CD4-positive, alpha-beta T cell treated with Interferon gamma for 1 hour (primary cell): ENCODE results near the gene TMEM156.
"Not testable (repeated sequence)": the region's sequence is repeated elsewhere in the genome, so short reads cannot be mapped to it uniquely, and the experiment has no call there.

Experiments used
- DNase-seq: peaks from one replicate; pipeline ENCODE4 v3.0.0-alpha.2; 2020

Gene TMEM156

DNA sequence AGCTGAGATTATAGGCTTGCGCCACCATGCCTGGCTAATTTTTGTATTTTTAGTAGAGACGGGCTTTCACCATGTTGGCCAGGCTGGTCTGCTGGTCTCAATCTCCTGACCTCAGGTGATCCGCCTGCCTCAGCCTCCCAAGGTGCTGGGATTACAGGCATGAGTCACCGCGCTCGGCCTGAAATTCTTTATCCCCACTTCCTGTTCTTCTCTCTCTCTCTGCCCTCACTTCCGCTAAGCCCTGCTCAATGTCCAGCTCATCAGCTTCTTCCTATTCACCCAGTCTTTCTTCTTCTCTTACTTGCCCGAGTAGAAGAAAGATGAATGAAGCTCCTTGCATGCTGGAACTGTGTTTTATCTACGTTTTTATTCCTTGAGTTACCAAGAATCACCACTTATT lies 43.9 kb downstream of the TMEM156 start:
- DNase-seq, result not testable (repeated sequence)

DNA sequence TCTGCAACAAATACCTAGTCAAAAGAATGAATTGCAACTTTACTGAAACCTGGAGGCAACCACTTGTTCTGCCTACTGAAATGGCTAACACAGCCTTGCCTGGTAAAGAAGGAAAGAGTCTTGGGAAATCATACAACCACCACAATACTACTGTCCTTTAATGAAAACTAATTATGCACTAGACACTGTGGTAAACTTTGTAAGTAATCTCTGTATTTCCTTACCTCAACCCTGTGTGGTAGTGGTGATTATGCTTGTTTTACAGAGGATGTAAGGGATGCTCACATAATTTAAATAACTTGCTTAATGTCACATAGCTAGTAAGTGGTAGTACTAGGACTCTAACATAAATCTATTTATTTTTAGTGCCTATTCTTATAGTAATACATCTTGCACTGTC lies 44.7 kb downstream of the TMEM156 start:
- DNase-seq, result no peak

DNA sequence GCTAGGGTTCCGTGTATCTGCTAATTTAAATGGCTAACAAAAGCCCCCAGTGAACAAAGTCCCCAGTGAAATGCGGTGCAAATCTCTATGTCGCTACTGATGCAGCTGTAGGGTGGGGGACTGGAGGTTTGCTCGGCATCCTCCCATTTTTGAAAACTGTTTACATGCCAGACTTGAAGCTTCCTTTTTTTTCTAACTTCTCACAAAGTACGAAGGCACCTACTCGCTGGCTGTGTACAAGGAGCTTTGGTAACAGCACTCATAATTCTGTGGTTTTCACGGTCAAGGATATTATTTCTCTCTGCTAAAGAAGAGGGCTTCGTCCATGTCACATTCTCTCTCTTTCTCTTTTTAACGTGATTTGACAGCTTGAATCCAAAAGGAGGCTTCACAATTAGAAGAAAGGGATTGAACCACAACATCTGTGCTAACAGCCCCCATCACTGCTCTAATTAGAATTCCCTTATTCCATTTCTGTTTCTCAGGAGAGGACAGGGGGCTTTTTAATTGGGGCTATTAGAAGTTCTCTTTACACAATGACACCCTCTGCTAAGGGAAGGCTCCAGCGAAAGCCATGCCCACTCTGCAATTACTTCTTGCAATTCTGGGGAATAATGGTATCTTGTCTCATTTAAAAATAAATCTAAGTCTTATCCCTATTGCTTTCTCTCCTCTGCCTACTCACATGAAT lies 46.7 kb downstream of the TMEM156 start:
- no peak for DNase-seq

DNA sequence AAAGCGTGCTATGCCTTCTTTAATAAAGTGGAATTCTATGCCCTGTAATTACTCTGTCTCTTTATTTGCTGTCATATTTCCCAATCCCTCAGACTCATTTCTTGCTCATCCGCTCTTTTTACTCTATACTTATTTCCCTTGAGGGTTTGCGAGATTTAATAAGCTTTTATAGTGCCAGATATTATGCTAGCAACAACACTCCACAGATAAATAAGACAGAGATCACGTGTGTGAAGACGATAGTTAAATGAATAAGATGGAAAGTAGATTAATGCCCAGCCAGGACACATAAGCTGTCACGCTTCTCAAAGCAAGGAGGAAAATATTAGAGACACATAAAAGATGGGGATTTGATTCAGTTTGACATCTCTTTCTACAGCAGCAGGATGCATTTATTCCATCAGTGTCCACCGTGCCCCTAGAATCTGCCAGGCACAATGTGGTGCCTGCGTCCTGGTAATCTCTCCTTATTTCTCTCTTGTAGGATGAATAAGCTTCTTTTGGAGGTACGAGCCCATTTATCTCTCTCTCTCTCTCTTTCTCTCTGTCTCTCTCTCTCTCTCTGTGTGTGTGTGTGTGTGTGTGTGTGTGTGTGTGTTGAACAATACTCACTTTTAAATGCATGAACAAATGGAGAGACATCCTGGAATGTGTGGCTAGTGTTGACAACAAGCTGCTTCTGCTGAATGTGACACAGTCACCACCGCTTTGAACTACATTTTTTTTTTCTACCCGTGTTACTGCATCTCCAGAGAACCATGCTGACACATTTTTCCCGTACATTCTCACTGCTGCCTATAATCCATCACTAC lies 48.2 kb downstream of the TMEM156 start:
- DNase-seq, result no peak

DNA sequence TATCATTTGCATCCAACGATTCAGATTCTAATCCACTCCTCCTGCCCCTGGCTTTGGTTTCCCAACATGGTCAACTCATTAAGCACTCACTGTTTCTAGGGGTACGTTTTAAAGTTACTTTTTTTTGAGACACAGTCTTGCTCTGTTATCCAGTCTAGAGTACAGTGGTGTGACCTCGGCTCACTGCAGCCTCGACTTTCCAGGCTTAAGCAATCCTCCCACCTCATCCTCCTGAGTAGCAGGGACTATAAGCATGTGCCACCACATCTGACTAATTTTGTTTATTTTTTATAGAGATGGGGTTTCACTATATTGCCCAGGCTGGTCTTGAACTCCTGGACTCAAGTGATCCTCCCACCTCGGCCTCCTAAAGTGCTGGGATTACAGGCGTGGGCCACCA lies 48.9 kb downstream of the TMEM156 start:
- DNase-seq, result no peak

DNA sequence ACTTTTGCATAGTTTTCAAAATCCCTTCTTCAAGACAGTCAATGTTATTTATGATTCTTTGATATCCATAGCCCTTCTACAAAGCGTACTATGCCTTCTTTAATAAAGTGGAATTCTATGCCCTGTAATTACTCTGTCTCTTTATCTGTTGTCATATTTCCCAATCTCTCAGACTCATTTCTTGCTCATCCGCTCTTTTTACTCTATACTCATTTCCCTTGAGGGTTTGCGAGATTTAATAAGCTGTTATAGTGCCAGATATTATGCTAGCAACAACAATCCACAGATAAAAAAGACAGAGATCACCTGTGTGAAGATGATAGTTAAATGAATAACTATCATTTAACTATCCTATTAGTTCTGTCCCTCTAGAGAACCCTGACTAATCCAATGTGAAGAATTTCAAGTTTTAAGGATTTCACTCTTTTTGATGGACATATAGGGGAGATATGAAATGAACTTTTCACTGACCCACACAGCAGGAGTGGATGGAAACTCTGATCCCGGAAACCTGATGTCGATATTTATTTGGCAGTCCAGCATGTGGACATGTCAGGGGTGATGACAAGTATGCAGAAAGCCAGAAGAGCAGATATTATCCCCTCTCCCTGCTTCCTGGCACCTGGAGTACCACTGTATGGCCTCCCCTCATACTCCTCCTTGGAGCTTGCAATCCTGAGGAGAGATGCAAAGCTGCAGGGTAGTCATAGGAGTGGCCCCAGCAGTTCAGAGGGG lies 49.7 kb downstream of the TMEM156 start:
- DNase-seq, result no peak

DNA sequence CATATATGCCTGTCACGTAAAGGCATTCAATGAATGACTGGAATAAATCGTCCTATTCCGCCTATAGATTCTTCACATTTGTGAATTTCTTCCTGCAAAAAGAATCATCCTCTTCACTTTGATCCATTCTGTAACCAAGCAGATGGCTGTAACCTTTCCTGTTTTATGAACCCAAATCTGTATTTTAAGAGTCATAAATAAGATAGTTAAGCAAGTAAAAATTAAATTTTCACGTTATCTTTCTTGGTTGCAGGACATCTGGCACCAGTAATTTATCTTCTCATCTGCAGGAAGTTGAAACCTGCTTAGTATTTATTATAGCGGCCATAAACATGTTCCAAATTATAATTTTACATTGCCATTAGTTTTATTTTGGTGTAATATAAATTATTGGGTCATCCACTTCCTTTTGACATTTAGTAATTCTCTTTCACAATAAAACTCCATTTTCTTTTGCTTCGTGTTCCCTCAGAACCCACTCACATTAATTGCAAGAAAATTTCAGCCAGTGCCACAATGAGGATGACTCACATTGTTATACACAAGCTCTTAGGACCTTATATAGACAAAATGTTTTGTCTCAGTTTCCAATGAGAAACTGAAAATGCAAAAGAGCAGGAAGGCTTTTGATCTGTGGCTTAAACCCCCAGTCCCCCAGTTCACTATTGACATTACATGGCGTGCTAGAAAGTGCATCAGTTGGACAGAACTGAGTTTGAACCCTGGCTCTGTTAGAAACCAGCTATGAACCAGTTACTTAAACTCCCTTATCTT lies 51.1 kb downstream of the TMEM156 start:
- no peak for DNase-seq

DNA sequence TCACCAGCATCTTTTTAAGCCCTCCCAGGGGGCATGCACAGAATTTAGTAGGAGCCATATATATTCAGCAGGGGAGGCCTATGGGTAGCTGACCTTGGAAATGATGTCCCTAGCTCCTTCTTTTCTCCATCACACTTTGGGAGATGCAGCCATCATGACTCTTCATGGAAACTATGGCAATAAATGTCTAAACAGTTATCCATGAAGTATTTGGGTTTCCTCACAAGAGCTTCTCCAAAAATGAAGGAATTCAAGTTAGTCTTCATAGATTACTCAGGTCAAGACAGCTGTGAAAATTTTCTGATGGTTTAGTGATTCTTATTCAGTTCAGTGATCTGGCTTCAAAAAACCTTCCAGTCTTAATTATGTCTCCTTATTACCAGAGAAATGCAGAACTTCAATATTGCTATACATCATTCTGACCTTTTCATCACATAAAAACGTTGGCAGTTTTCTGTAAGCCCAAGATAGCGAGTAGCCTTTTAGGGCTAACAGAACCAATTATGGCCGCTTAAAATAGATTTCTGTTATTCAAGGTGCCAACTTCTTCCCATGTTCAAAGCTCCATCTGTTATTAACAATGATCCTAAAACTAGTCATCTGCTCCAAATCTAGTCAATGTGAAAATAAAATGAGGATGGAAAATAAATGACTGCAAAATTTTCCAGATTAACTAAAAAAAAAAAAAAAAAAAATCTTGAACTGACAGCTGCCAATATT lies 52.5 kb downstream of the TMEM156 start:
- DNase-seq, result no peak

DNA sequence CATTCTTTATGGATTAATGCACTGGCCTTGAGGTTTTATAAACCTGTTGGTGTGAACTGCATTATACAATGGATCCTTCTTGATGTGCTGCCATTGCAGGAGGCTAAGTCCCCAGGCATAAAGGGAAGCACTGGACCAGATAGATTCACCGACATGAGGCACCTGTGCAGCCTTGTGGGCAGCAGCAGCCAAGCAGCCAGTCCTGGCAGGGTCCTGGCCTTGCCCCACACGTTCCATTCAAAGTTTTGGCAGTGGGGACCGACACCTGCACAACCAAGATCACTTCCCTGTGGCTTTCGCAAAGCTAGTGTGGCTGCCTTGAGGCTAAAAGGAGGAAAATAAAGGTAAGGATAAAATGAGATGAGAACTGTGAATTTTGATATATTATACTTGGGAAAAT lies 53.1 kb downstream of the TMEM156 start:
- DNase-seq, result no peak

DNA sequence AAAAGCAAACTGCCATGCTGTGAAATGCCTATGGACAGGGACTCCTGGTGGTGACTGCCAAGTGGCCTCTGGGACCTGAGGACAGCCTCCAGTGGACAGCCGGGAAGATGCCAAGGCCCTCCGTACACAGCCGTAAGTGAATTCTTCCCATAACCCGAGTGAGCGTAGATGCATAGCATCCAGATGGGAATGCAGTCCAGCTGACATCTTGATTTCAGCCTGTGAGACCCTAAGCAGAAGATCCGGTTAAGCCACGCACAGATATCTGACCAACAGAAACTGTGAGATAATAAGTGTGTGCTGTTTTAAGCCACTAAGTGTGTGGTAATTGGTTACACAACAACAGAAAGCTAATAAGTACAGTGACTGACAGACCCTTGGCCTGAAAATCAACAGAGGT lies 55.9 kb downstream of the TMEM156 start:
- DNase-seq, result no peak

DNA sequence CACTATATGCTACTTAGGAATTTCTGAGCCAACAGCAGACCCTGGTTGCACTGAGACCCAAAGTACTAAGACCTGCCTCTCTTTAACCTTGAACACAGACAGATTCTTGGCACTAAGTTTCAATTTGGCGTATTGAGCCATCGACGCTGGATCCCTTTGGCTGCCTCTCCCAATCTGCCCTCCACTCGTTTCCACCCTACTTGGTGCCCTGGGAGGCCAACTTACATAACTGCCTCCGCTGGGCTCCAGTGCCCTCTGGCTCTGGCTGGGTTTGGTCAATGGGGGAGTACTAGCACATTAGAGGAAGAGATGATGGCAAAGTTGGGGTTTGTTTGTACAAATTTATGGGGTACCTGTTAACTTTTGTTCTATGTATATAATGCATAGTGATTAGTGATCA lies 63.5 kb downstream of the TMEM156 start:
- no peak for DNase-seq

DNA sequence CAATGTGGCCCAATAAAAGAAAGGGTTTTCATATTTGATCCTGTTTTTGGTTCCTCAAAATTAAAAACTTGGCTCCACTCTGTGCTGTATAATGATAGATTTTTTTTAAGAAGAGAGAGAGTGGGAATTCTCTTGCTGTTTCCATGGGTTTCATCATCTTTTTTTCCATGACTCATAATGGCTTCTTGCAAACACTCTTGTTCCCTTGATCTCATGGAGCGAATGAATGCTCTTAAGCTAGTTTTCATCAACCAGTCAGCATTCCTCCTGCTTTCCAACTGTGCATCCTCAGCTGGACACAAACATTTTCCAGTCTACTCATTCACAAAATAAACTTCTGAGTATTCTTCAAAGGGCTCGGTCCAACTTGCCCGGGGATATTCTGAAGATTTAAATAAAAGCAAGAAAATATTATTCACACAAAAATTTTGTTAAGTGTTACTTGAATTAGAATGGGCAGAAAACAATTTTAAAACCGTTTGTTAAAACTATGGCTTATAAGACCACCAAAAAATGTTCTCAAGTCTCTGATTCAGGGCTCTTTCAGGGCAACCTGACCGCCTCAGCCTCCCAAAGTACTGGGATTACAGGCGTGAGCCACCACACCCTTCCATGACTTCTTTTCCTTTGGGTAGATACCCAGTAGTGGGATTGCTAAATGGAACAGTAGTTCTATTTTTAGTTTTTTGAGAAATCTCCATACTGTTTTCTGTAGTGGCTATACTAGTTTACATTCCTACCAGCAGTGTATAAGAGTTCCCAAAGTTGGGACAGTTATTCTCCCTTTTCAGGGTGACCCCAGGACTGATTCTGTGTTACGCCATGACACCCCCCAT lies 64.7 kb downstream of the TMEM156 start:
- DNase-seq, result no peak

DNA sequence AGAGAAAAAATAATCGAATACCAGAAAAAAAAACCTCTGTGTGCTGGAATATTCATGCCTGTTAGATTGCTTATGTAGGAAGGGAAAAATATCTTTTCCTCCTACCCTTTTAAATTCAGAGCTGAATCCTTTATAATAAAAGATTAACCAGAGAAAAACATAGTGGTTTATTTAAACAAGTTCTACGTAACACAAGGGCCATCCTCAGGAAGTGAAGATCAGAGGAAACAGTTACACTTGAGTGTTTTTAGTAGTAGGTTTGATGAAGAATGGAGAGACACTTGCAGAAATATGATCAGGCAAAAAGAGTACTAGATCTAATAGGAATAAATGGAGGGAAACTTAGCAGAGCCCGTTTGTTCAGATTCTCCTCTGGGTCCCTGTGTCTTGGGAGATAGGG lies 66.3 kb downstream of the TMEM156 start:
- no peak for DNase-seq

DNA sequence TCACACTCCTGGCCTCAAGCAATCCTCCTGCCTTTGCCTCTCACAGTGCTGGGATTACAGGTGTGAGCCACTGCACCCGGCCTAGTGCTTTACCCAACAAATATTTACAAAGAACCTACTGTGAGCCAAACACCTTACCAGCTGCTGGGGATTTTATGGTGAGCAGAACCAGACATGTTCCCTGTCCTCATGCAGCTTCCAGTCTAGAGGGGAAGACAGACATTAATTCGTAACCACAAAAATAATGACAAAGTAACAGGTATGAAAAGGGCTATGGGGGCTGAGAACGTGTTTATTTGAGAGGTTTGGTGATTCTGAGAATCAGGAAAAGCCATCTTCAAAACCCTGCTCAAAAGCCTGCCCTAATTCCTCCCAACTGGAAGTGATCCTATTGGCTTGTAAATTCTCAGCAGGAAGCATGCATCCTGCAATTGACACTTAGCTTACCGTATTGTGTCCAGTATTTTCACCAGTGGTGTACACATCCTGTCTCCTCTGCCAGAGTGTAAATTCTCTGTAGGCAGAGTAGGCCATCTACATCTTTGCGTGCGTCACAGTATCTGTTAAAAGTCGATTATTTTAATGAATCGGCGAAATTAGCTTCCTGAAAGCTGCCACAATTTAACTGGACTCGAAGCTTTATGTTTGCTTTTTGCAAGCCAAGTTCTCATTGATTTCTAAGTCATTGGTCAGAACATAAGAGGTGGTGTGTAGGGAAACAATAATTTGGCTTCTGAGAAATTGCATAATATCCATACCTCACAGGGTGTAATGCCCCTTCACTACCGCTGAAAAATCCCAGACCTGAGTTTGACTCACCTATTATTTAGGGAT lies 67.0 kb downstream of the TMEM156 start:
- no peak for DNase-seq

DNA sequence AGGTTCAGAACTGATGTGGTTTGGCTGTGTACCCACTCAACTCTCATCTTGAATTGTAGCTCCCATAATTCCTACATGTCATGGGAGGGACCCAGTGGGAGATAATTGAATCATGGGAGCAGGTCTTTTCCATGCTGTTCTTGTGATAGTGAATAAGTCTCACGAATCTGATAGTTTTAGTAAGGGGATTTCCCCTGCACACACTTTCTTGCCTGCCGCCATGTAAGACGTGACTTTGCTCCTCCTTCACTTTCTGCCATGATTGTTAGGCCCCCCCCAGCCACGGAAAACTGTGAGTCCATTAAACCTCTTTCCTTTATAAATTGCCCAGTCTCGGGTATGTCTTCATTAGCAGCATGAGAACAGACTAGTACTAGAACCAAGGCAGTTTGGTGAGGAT lies 73.0 kb downstream of the TMEM156 start:
- DNase-seq, result not testable (repeated sequence)

DNA sequence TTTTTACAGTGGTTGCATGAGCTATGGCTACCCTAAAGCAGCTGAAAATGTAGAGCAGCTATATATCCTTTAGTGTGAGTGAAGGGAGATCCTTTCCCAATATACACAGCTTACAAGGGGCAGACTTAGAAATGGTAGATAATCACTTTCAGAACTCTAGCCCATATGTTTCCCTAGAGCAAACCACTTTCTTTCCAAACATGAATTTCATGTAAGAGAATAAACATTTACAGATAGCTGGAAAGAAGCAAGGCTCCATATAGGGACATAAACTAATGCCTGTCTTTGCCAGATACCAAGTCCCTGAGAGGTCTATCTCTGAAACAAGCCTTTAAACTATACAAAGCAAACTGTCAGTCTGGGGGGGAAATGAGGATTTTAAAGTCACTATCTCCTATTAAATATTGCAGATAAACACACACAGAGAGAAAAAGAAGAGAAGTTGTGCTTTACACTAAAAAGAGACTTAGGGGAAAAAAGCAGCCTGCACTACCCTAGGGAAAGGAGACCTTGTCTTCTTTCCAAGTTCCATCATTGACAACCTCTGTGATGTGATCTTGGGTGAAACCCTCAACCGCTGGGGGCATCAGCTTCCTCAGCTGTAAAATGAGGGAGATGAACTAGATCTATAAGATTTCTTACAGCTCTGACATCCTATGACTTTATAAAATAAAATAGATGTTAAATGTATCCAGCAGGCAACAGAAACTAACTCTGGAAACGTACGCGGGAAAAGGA lies 73.6 kb downstream of the TMEM156 start:
- no peak for DNase-seq

DNA sequence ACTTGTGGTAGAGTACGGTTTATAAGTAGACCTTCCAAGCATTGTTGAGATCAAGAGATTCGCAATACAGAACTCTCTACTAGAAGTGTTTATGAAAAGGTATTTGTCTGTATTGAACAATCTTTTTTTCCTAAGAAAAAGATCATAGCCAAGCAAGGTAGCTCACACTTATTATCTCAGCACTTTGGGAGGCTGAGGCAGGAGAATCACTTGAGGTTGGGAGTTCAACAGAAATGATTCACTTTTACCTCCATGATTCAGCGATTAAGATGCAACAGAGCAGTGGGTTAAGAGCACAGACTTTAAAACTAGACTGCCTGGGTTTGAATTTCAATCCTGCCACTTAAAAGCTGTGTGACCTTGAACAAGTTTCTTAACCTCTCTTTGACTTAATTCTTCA lies 74.3 kb downstream of the TMEM156 start:
- DNase-seq, result no peak

DNA sequence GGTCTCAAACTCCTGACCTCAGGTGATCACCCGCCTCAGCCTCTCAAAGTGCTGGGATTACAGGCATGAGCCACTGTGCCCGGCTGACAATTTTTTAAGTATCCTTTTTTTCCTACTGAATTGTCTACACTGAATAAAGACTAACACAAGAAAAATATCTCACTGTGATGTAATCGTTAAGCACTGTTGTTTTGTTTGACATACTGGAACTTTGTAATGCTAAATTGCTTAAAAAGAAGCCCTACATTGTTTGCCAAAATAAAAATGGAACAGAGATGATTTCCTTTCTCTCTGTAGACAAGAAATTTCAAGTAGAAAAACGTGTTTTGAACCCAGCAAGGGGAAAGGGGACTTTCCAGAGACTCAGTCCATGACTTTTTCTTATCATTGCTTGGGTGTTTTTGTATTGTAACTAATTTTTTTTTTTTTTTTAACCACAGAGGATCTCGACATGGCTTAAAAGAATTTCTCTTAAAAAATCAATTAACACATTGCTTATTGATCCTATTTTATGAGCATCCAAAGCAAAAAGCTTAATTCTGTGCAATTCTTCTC lies 74.9 kb downstream of the TMEM156 start:
- DNase-seq, result no peak

DNA sequence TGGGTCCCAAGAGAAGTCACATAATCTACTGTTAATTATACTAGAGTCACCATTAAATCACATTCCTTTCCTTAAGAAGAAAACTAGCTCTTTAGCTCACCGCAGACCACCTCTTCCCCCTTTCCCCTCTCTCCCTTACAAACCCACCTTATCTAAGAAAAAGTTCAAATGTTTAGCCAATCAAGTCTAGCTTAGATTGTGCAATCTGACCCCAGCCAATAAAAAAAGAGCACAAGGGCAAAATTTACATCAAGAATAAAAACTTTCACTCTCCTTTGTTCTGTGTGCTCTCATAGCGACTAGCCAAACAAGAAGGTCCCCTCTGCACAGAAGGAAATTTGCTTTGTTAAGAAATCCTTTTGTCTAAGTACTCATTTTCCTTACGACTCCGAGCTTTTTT lies 76.3 kb downstream of the TMEM156 start:
- no peak for DNase-seq
